GM12864 (cell line): ENCODE measurements around the gene TTC39A.
"Not testable (repeated sequence)": the region's sequence is repeated elsewhere in the genome, so short reads cannot be mapped to it uniquely, and the experiment has no call there.

ENCODE experiments used
- DNase-seq: peaks from one replicate; pipeline ENCODE4 v3.0.0-alpha.2; 2011; ENCODE audit warnings: low read depth
- H3K4me3 ChIP-seq: 2 replicates; pipeline ENCODE4 v1.5.1; 2011; ENCODE audit warnings: mild to moderate bottlenecking, low read depth, low read length, control low read depth
- CTCF ChIP-seq: IDR thresholded peaks from 2 replicates; pipeline ENCODE4 v1.5.1; 2011; ENCODE audit warnings: low read depth, mild to moderate bottlenecking, moderate library complexity, low read length, control low read depth, inconsistent platforms; ENCODE audit errors: missing control alignments

The TTC39A gene

GRCh38 chr1:51263147-51263877, 67.0 kb downstream of the TTC39A start:
- no peak for DNase-seq

GRCh38 chr1:51255331-51255730, 75.0 kb downstream of the TTC39A start:
- DNase-seq: no peak
- no peak overlapping the region for H3K4me3 ChIP-seq
- no peak for TF ChIP-seq CTCF

More at GRCh38 chr1:51263147-51263877, 67.0 kb downstream of the TTC39A start:
- H3K4me3 ChIP-seq: no peak overlapping the region
- TF ChIP-seq CTCF: no peak

- no peak overlapping the region for H3K4me3 ChIP-seq
- TF ChIP-seq CTCF: no peak
- DNase-seq: no peak
These were observed 76.7 kb downstream of the TTC39A start for GRCh38 chr1:51253691-51254090.

GRCh38 chr1:51252366-51252765, 78.0 kb downstream of the TTC39A start:
- DNase-seq: no peak
- no peak for TF ChIP-seq CTCF
- no peak overlapping the region for H3K4me3 ChIP-seq

GRCh38 chr1:51251165-51251564, 79.2 kb downstream of the TTC39A start:
- H3K4me3 ChIP-seq, DNase-seq: not testable (repeated sequence)

- not testable (repeated sequence) for H3K4me3 ChIP-seq, DNase-seq
These were observed 79.6 kb downstream of the TTC39A start for GRCh38 chr1:51250729-51251128.

- no peak for TF ChIP-seq CTCF
- DNase-seq: no peak
- H3K4me3 ChIP-seq: no peak overlapping the region
These were observed 80.9 kb downstream of the TTC39A start for GRCh38 chr1:51249445-51249844.

GRCh38 chr1:51247499-51247898, 82.9 kb downstream of the TTC39A start:
- TF ChIP-seq CTCF: no peak
- DNase-seq: no peak
- no peak overlapping the region for H3K4me3 ChIP-seq
